Lung (tissue), 16 donors: Measurements from ENCODE around the gene SPESP1. TPM values are rescaled to one million over a fixed set of nuclear protein-coding genes. Genes with fewer than 3 reads are reported as not detected.

Source experiments
- ATAC-seq: fragments of 200-7000 bp; cut with Tn5 transposase; one replicate; pipeline ENCODE4 v1.9.1; 2020; ENCODE audit warnings: moderate number of reproducible peaks; ENCODE audit not compliant: insufficient read depth, low FRiP score
- DNase-seq, 3 donors: peaks; one replicate each; pipeline ENCODE4 v3.0.0-alpha.2; 2013 to 2017
- H3K27ac ChIP-seq, 2 donors: one replicate each; pipeline ENCODE4 v1.5.1; 2013; ENCODE audit warnings: mild to moderate bottlenecking in 2 of 2, moderate library complexity in 2 of 2, control low read depth in 1 of 2, inconsistent platforms in 1 of 2, low read depth in 1 of 2, low read length in 1 of 2
- H3K27me3 ChIP-seq, 3 donors: one replicate each; pipeline ENCODE4 v1.5.1; 2013; ENCODE audit warnings: low read length in 2 of 3; ENCODE audit not compliant: control insufficient read depth in 3 of 3, insufficient read depth in 3 of 3
- H3K36me3 ChIP-seq, 4 donors: one replicate each; pipeline ENCODE4 v1.5.1; 2013; ENCODE audit warnings: low read length in 4 of 4, mild to moderate bottlenecking in 1 of 4, moderate library complexity in 1 of 4; ENCODE audit not compliant: control insufficient read depth in 4 of 4, insufficient read depth in 4 of 4
- H3K4me1 ChIP-seq, 5 donors: one replicate each; pipeline ENCODE4 v1.5.1; 2013; ENCODE audit warnings: low read length in 5 of 5, mild to moderate bottlenecking in 2 of 5, moderate library complexity in 1 of 5; ENCODE audit not compliant: control insufficient read depth in 5 of 5, insufficient read depth in 5 of 5
- H3K4me3 ChIP-seq: one replicate; pipeline ENCODE4 v1.5.1; 2013; ENCODE audit warnings: mild to moderate bottlenecking, control low read depth, moderate library complexity
- H3K9ac ChIP-seq, 2 donors: one replicate each; pipeline ENCODE4 v1.5.1; 2013; ENCODE audit warnings: low read length in 2 of 2, control low read depth in 1 of 2; ENCODE audit not compliant: insufficient read depth in 1 of 2
- H3K9me3 ChIP-seq, 4 donors: one replicate each; pipeline ENCODE4 v1.5.1; 2013; ENCODE audit warnings: low read length in 3 of 4, mild to moderate bottlenecking in 1 of 4, moderate library complexity in 1 of 4; ENCODE audit not compliant: control insufficient read depth in 4 of 4, insufficient read depth in 3 of 4
- WGBS, 2 donors: extraction: QIAGEN DNeasy Blood & Tissue Kit; methylation state at CpG; one replicate each; pipeline ENCODE4 v1.1.7; 2013; 5-methylcytosine and 5-hydroxymethylcytosine counted together
- long read RNA-seq, 5 donors: transcript quantifications; one replicate each; lab custom pipeline, GENCODE V29; 2026
- polyA plus RNA-seq, 2 donors: library from polyadenylated mRNA; stranded (reverse); fragments of 200-250 nt; gene quantifications; one replicate each; pipeline ENCODE4 v1.2.1, GENCODE V29; 2013
- total RNA-seq, 2 donors: library from RNA; depleted of rRNA in 1 of 2; stranded (reverse); fragments of >200 nt in 1 of 2; gene quantifications; one replicate each; pipeline ENCODE4 v1.2.1, GENCODE V29; 2014 to 2021
- TF ChIP-seq, protein P1 (sequence below): IDR thresholded peaks from 2 replicates; pipeline ENCODE4 v1.5.1; 2012; ENCODE audit warnings: mild to moderate bottlenecking; ENCODE audit errors: control extremely low read depth, extremely low read depth
- donor health status: control.
- donor health status: control.
- donor health status: Bipolar disorder and iron deficiency.
- donor health status: healthy.
- donor health status: DM: yes; HTN: yes; CAD: no.

SPESP1 gene
- total RNA-seq (1 to 10 TPM in 1 of 2 donors, under 1 TPM in 1; 0.94 to 1.0 TPM), polyA plus RNA-seq (1 to 10 TPM in 1 of 2 donors, under 1 TPM in 1; 0.89 to 1.5 TPM)
- long read RNA-seq, donor 1, result 0 reads
- long read RNA-seq, donor 2, result 0 reads
- long read RNA-seq, donor 3, partial matches to known transcripts, result 7 of 8 reads
- long read RNA-seq, donor 3, other reads (novel, unspliced or antisense), result 0 of 8 reads
- long read RNA-seq, donor 4, partial matches to known transcripts, result 0 of 2 reads
- long read RNA-seq, donor 4, other reads (novel, unspliced or antisense), result 0 of 2 reads
- long read RNA-seq, donor 5, result 0 reads

- Histone ChIP-seq H3K27me3 (peaks cover 0 to 4% (median 1%) of the 10 kb centered on the region in 3 donors), H3K27ac (peak within 1 kb of the TSS in 1 of 2 donors; percentile 21), H3K4me1 (peaks cover 0 to 2% (median 0%) of the 10 kb centered on the region in 5 donors), H3K9me3 (peaks cover 0 to 8% (median 0%) of the 10 kb centered on the region in 4 donors), H3K36me3 (no peaks in the 10 kb centered on the region), H3K4me3 (peak within 1 kb of the TSS; percentile 40), H3K9ac (no peak within 1 kb of the TSS)
- WGBS, 2 donors, result 62 to 67% methylated on average over 62 to 72 of the region's 72 CpGs
- TF ChIP-seq, protein P1, sequence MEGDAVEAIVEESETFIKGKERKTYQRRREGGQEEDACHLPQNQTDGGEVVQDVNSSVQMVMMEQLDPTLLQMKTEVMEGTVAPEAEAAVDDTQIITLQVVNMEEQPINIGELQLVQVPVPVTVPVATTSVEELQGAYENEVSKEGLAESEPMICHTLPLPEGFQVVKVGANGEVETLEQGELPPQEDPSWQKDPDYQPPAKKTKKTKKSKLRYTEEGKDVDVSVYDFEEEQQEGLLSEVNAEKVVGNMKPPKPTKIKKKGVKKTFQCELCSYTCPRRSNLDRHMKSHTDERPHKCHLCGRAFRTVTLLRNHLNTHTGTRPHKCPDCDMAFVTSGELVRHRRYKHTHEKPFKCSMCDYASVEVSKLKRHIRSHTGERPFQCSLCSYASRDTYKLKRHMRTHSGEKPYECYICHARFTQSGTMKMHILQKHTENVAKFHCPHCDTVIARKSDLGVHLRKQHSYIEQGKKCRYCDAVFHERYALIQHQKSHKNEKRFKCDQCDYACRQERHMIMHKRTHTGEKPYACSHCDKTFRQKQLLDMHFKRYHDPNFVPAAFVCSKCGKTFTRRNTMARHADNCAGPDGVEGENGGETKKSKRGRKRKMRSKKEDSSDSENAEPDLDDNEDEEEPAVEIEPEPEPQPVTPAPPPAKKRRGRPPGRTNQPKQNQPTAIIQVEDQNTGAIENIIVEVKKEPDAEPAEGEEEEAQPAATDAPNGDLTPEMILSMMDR, result no peak
- DNase-seq, result peak; percentile 61 to 73 (median 72)
- ATAC-seq, result peak; percentile 47
These were observed at the start of gene SPESP1 for GRCh38 chr15:68930268-68931022. Gene SPESP1 (plus strand): TSS chr15:68930525. CDS start chr15:68930654, 129 bp downstream.

DNA sequence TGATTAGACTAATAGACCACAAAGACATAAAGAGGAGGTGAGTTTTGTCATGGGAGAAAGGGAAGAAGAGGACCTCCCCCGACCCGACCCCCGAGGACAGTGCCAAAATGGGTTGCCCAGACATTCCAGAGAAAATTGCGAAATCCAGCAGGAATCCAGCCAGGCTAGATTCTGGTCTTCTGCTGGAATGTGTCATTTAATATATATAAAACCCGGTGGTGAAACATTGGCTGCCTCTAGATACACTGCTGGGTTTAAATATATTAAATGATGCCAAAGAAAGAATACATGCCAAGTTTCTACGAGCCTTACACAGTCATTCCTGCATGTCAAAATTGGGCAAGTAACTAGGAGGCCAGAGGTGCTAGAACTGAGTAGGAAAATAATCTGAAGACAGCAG, 45.3 kb upstream of the SPESP1 start:
- ATAC-seq (no peak), DNase-seq (peak; percentile 90 to 91 (median 91))
- Histone ChIP-seq H3K4me1 (peaks cover 0 to 38% (median 15%) of the 10 kb centered on the region in 5 donors), H3K36me3 (no peaks in the 10 kb centered on the region), H3K4me3 (no peak overlapping the region), H3K9ac (no peak overlapping the region), H3K27ac (no peak overlapping the region), H3K27me3 (no peaks in the 10 kb centered on the region), H3K9me3 (no peaks in the 10 kb centered on the region)
- WGBS, 2 donors, result 42 to 63% methylated on average over 6 of the region's 6 CpGs
- TF ChIP-seq, protein P1, result no peak

GRCh38 chr15:68887120-68887519, 43.2 kb upstream of the SPESP1 start:
- ATAC-seq (no peak), DNase-seq (no peak)
- H3K9ac ChIP-seq, result no peak overlapping the region
- H3K4me3 ChIP-seq, result no peak overlapping the region
- TF ChIP-seq, protein P1, result no peak
- H3K36me3 ChIP-seq, result no peaks in the 10 kb centered on the region
- H3K9me3 ChIP-seq, result peaks cover 0 to 2% (median 0%) of the 10 kb centered on the region in 4 donors
- H3K27ac ChIP-seq, result no peak overlapping the region
- 92 to 94% methylated on average over 3 of the region's 3 CpGs for WGBS, 2 donors
- peaks cover 0 to 38% (median 15%) of the 10 kb centered on the region in 5 donors for H3K4me1 ChIP-seq
- no peaks in the 10 kb centered on the region for H3K27me3 ChIP-seq
